D341Med (cell line): ENCODE results near the gene ACO1.

ENCODE experiments used
- DNase-seq: peaks from one replicate; pipeline ENCODE4 v3.0.0; 2012; ENCODE audit warnings: low spot score

Gene ACO1

DNA sequence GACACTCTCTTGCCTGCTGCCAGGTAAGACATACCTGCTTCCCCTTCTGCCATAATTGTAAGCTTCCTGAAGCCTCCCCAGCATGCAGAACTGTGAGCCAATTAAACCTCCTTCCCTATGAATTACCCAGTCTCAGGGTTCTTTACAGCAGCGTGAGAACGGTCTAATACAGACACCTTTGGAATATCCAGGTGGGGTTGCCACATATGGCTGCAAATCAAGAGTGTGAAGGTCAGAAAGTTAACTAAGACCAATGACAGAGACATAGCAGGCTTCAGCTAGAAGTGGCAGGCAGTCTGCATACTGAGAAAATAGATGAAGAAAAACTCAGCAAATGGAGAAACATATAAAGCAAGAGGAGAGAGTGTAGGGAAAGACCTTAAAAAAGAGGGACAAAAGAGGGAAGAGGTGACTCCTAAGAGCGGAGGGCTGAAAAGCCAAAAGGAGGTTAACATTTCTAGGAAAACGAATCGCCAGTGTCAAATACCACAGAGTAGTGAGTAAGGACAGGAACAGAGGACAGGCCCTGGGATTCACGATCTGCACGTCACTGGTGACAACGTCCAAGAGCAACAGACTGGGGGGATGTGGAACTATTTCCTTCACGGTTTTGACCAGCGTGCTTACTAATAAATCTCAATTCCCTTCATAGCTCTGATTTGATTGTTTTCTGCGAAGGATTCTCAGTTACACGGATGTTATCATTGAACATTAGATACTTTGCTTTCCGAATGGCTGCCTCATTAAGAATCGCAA lies 1.7 kb upstream of the ACO1 start:
- no peak for DNase-seq

DNA sequence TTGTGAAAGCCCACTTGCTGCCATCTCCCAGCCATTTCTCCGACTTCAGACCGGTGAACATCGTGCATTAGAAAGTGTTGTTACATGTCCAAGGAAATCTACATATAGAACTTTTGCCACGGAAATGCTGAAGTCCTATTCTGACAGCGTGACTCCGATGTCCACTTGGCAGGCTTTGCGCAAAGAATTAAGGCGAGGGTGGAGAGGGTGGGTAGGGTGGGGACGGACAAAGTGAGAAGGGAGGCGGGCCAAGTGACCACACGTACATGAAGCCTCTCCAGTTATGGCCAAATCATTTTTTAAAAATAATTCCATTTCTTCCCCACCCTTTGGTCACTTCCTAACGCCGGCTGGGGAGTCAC lies 460 bp upstream of the ACO1 start:
- DNase-seq: no peak

DNA sequence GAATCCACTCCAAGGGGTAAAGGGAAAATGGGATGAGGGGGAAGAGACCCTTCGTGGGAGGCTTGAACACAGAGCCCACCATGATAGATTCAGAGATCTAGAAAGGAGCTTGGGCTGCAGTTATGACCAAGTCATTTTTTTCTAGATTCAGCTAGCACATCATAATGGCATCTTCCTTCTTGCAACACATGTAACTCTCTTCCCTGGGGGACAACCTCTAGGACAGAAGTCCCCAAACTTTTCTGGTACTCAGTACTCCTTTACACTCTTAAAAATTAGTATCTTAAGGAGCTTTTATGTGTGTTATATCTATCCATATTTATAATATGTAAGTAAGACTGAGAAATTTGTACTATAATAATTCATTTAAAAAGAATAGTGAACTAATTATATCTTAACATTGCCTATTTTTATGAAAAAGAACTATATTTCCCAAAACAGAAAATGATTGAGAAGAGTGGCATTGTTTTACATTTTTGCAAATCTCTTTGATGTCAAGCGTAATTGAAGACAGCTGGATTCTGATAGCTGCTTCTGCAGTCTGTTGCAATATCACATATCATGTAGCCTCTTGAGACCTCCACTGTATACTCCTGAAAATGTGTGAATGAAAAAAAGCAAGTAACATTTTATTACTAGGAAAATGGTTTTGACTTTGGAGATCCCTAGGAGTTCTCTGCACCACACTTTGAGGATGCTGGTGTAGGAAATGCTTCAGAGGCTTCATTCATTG lies 875 bp downstream of the ACO1 start:
- DNase-seq: no peak

DNA sequence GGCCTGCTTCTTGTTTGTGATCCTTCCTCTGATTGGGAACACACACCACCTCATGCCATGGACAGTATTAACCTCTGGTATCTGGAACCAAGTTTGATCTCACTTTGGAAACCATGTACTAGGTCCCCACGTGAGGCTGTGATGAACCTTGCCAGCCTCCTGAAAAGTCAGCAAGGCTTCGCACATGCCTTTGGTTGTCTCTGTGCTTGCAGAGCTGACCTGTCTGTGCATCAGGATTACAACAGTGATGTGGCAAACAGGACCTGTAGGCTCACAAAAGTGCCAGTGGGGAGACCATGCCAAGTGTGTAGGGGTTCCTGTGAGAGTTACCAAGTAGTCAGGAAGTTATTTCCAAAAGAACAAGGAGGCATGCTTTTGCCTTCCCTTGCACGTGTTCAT lies 1.4 kb downstream of the ACO1 start:
- no peak for DNase-seq

DNA sequence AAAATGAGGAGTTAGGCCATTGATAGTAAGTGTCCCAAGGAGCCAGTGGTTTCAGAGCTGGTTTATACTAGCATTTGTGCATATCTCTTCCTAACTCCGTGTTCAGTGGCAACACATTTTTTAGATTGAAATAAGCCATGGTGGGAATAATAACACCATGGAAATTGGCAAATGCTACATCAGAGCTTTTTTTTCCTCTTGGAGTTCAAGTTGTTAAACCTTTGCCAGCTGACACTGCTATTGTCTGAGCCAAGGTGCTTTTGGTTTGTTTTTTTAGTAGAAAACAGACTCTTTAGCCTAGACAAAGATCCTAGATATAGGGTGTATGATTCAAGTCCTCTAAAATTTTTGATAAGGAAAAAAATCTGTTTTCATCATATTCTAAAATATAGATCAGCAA lies 2.8 kb downstream of the ACO1 start:
- DNase-seq: no peak

DNA sequence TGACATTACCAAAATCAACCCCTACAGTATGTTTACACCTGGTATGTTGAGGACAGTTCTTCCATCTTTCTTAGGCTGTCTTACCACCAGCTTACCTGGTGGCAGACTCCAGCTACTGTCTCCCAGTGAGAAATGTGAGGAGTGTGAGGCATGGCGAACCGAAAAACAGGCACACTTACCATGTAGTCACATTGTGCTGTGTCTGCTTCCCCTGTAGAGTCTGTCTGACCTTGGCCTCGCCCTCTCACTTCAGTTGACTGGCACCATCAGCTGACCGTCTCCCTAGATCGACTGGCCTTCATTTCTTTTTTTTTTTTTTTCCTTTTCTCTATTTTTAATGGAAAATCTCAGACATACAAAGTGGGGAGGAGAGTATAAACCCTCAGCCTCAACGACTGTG lies 4.9 kb downstream of the ACO1 start:
- DNase-seq: no peak

DNA sequence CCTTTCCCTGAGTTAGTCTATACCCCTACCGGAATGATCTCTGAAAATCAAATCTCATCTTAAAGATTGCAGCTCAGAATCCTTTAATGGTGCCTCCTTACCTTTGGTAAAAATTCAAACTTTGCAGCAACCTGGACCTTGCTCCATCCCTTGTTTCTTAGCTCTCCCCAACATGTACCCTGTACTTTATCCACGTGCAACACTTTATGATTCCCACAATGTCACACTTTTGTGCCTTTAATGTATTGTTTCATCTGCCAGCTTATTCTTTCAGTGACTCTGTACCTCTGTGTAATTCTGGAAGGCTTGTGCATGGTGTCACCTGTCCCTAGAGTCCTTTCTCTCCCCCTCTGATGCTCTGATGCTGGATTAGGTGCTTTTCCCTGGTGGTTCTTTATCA lies 9.5 kb downstream of the ACO1 start:
- DNase-seq: no peak

DNA sequence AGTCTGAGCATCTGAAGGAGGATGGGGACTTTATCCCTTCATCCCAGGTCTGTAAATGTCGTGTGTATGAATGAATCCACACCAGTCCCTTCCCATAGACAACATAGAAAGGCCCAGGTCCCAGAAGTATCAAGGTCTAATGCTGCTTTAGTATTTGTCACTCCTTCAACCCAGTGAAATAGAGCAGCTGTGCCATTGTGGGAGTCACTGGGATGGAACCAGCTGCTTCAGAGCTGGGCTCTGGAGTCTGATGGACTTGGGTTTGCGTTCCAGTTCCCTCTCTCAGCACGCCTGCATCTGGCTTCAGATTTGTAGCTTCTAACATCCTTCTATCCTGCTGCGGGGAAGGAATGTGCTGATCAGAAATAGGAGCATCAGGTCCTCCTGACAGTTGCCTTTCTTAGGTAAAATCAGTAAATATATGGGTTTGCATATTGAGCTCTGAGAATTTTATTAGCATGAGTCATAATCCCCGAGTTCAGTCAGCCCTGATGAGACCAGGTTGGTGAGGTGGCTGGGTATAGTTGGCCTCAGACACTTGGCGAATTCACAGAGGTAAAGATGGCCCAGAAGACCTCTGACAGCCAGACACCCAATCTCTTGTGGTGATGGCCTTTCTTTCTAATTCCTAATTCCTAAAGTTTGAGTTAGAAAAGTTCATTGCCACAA lies 10.1 kb downstream of the ACO1 start:
- no peak for DNase-seq

DNA sequence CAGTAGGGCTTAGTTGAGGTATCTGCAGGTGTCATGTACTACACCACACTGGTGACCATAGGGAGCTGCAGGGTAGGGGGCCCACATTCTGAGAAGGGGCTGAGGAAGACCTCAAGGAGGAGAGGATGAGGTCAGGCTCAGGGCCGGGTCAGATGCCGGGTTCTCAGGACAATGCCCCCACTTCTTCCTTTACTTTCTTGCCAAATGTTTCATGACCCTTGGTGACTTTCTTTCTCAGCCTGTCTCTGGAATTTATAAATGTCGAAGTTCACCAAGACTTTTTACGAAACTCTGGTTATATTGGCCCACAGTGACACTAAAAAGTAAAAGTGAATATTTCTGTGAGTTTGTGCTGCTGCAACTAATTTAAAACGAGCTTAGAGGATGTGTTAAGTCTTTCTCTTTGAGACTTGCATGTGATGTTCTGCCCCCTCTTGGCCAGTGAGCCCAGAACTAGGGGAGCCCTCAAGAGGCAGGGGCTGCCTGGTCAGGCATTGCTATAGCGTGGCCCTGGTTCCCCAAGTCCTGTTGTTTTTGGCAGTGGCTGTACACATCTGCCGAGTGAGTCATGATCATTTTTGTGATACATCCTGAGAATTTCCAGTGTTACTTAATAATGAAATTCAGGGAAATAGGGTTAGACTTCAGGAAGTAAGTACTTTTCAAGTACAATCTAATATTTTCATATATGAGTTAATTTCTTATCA lies 11.2 kb downstream of the ACO1 start:
- DNase-seq: no peak

DNA sequence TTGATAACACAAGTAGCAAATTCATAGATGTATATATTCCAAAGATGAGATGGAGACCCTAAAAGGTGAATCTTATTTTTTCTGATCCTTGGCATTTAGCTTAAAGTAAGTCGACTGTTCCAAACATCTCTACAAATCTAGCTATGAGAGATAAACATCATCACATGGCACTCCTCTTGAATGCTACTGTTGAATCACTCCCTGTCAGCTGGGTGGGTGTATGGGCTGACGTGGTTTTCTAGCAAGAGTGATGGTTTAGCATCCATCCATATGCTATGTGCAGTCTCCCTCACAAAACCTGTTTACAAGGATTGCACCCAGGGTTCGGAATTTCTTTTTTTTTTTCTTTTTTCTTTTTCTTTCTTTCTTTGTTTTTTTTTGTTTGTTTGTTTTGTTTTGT lies 13.8 kb downstream of the ACO1 start:
- DNase-seq: no peak

DNA sequence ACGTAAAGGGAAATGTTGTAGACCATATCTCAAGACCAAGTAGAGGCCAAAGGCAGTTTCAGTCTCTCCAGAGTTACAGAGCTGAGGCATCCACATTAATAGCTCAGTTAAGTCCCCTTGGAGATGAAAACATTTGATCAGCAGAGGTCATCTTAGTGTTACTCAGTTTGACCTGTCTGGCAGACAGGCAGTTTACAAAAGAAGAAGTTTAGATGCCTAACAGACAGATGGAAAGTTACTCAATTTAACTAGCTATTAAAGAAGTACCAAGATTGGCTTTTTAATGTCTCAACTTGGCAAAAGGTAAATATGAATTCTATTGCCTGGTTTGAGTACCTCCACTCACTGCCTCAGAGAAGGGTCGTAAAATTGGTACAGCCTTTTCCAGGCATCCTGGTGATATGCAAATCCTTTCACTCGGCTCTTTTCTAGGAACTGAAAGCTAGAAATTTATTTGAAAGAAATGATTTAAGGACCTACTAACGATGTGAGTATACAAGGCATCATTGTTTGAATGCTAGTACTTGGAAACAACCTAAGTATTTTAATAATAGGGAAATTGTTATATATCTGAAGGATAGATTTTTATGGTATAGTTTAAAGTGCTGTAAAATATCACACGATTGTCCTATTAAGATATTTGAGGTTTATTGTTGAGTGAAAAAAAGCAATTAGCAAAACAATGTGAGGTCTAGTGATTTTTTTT lies 14.8 kb downstream of the ACO1 start:
- DNase-seq: no peak

DNA sequence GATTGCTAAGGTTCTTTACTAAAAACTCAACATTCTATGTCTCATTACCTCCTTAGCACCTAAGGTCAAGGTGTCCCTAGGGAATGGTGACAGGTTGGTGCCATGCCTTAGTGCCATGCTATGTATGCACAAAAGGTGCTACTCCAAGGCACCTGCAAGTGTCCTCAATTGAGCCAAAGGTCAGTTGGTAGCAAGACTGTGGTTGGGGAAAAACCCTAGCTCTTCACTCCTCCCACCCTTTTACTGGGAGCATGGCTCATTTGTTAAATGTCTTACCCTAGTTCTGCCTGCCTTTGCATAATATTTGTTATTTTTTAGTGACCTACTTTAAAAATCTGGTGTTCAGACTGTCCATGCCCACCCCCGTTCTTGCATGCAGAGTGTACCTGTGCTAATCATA lies 17.0 kb downstream of the ACO1 start:
- no peak for DNase-seq

DNA sequence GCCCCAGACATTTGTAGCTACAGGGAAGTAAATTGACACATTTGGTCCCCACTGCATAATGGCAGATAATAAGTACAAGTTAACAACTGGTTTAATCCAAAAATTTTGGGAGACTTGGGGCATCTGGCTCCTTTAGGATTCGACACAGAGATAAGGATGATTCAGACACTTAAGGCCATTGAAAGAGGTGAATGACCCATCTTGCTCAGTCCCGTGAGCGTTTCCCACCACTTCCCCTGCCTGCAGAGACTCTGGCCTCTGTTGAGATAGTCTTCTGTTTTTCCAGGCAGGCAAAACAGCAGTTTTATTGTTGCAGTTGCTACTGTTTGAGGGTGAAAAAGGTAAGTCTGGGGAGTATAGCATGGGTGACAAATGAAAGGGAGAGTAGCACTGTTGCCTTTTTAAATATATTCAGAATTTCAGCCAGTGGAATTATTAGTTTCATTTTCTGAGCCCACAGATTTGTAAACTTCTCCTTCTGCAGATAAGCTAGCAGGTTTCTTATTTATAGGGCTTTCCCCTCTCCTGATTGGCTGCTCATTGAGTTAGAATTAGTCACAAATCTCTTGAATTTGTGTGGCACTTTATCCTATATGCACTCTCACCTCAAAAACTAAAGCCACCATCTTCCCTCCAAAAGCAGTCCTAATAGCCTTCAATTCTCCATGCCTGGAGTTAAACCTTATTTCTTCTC lies 19.3 kb downstream of the ACO1 start:
- no peak for DNase-seq

DNA sequence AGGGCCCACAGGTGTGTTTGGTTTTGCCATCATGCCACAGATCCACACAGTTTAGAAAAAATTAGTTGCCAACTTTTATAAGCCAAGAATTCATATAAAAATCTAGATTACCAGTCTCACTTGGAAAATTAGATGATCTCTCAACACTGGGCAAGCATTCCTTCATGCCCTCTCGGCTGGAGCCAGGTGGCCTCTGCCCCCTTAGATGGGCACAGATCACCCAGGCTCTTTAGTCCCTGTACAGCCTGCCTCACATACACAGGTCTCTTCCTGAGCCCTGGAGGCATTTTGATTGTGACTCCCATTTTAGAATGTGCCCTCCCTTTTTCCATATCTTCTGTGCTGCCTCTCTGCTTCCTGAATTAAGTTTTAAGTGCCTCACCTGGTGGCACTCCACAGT lies 20.0 kb downstream of the ACO1 start:
- no peak for DNase-seq

DNA sequence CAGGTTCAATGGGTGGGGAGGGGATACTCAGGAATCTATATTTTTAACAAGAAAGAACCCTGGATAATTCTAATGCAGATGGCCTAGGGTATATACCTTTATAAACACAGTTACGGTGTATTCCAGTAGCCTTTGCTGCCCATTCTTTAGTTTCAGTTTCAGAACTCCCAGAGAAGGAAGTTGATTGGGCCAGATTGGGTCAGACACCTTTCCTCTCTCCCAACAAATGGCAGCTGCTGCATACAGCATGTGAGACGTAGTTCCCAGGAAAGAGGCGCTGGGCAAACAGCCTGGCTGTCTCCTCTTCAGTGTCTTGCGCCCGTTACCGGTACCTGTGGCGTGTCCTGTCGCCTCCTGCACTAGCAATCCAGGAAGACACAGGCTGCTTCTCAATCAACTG lies 20.4 kb downstream of the ACO1 start:
- no peak for DNase-seq

DNA sequence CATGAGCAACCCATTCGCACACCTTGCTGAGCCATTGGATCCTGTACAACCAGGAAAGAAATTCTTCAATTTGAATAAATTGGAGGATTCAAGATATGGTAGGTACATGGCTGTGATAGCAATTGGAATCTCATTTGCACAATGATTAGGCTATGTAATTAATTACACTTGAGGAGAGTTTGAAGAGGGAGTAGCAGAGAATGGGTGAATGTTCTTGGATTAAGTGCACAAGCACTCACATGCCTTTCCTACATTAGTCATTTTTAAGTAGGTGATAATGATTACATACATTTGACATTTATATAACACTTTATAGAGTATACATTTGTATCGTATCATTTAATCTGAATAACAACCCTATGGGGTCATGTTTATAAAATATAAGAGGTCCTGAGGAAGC lies 21.1 kb downstream of the ACO1 start:
- no peak for DNase-seq

DNA sequence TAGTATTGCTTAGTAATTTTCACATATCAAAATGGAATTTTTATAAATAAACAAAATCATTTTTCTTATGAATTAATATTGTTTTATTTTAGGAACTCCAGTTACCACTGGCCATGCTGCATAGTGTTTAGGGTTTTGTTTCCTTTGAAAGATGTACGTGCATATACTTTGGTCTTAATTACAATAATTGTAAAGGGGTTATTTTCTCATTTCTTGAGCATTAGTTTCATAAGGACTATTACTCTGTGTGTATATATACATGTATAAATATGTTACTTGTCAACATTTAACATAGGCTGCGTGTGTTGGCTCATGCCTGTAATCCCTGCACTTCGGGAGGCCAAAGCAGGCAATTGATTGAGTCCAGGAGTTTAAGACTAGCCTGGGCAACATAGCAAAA lies 21.6 kb downstream of the ACO1 start:
- no peak for DNase-seq

DNA sequence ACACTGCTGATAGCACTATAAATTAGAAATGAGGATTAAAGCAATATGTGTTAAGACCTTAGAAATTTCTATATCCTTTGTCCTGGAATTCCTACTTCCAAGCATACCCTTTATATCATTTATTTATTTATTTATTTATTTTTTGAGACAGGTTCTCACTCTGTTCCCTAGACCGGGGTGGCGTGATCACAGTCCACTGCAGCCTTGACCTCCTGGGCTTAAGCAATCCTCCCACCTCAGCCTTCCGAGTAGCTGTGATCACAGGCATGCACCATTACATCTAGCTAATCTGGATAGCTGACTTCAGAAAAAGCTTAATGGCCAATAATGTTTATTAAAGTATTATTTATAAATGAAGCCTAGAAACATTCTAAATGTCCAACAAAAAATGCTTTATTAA lies 27.3 kb downstream of the ACO1 start:
- no peak for DNase-seq

DNA sequence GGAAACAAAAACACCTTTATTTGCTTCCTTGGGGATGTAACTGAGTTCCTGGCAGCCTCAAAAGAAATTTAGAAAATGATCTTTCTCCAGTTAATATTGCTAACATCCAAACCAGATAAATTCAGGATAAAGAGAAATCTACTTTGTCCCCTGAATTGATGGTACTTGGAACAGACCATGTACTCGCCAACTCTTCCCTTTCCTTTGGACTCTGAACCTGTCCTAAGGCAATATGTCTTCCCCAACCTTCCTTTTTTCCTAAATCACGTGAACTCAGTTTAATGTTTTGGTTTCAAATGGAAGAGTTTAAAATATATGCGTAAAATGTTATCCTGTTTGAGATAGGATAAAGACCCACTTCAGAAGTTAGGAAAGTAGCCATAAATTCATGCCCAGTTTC lies 28.0 kb downstream of the ACO1 start:
- DNase-seq: no peak

DNA sequence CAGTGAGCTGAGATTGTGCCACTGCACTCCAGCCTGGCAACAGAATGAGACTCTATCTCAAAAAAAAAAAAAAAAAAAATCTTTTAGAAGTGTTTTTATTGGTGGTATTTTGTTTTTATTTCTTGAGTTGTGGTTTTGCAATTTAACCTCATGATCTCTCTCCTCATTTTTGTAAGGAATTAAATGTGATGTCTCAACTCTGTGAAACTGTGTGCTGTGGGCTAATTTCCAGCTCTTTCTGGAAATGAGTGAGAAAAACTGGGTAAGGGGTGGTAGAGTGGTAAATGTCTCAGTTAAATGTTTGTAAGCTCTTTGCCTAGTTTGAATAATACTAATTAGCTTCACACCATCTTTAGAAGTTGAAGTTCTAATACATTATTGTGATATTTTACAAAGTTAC lies 29.0 kb downstream of the ACO1 start:
- DNase-seq: no peak

DNA sequence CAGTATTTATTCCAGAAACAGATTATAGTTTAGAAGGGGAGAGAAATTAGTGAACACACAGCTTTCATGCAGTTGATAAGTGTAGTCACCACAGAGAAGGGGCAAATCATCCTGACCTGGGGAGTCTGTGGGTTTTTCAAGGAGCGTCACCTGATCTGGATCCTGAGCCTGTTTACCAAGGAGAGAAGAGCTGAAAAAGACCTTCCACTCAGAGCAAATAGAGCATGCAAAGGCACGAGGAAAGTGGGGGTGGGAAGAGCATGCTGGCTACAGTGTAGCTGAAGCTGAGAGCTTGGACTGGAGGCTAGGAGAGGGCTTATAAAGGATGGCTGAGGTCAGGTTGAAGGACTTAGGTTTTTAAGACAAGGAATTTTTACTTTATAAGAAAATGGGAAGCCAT lies 30.4 kb downstream of the ACO1 start:
- DNase-seq: no peak

DNA sequence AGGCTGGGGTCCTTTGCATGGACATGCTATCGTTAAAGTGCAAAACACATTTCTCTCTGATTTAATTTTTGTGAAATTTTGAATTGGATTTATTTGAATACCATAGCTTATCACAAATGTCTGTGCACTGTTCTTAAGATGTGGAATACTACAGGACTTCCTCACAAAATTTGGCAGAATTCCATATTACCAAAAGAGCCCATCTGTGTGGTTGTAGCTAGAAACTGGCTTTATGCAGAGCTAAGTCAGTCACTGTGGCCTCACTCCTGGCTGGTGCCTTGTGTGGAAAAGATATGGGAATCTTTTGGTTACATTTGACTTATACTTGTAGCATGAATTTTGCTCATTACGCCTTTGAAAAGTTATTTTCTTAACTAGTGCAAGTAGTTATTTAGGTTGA lies 35.5 kb downstream of the ACO1 start:
- DNase-seq: no peak
